Activated T-helper 1 cell treated with Interleukin-2 at 50 U/mL for 16 hours (primary cell): Measurements from ENCODE around the gene EIF1AX.
"Not testable (repeated sequence)": the region's sequence is repeated elsewhere in the genome, so short reads cannot be mapped to it uniquely, and the experiment has no call there.

Experiments used
- DNase-seq: peaks from one replicate; pipeline ENCODE4 v3.0.0-alpha.2; 2020; ENCODE audit warnings: low read depth

The EIF1AX gene

DNA sequence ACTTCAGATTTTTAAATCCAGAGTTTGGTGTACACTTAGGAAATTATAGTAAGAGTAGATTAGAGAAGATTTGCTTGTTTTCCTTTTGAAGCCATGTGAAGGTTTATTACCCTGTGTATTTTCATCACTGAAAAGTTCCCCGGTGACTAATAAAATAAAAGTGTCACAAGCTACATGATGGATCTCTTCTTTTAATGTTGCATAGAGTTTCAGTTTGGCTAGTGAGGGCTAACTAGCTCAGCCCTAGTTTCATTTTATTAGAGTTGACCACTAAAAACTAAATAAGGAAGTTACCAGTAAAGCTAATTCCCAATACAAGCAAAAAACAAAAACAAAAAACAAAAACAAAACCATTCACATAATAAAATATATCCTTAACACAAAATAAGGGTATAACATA is 14.8 kb downstream of the EIF1AX start:
- not testable (repeated sequence) for DNase-seq

DNA sequence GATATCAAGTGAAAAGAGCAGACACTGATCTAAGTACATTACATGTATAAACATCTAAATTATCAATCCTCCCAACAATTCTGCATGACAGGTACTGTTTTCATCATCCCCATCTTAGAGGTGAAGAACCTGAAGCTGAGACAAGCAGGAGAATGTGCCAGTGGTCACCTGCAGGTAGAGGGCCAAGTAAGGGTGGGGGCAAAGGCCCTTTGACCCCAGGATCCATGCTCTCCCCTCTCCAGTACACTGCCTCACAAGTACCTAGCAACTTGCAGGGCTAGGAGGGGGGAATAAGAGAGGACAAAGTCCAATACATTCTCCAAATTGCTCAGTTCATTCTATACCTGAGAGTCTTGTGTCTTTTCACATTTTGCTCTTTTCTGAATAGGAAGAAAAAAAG is 16.7 kb downstream of the EIF1AX start:
- DNase-seq, result no peak

DNA sequence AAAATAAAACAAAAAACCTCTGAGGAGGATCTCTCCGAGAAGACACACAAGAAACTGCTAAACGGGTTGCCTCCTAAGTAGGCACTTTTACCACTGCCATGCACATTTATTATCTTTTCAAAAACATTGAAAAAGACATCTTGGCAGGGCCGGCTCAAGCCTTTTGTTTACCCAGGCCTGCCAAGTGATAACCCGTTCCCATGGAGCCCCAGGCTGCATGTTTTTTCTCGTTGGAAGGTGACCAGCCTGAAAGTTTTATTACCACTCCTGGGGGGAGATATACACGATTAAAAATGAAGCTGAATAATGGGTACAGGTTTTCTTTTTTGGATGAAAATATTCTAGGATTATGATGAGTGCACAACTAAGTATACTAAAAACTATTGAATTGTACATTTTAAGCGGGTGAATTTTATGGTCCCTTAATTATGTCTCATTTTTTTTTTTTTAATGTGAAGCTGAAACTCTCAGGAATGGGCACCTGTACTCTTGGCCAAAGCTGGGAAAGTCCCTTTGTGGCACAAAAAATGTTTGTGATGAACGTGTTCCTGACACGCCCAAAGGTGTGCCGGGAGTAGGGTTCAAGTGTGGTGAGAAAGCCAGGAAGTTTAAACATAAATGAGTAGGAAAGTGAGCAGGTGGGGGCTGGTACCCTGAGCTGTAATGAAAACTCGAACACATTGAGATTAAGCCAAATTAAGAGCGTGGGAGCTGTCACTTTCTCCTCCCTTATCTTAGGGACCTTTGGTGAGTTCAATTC is 23.4 kb downstream of the EIF1AX start:
- no peak for DNase-seq

GRCh38 chrX:20116577-20117240 is 24.9 kb downstream of the EIF1AX start, which contains the start of gene MAP7D2:
MAP7D2 (minus strand) TSS chrX:20116907; CDS start chrX:20116879, 28 bp downstream.
- no peak for DNase-seq

DNA sequence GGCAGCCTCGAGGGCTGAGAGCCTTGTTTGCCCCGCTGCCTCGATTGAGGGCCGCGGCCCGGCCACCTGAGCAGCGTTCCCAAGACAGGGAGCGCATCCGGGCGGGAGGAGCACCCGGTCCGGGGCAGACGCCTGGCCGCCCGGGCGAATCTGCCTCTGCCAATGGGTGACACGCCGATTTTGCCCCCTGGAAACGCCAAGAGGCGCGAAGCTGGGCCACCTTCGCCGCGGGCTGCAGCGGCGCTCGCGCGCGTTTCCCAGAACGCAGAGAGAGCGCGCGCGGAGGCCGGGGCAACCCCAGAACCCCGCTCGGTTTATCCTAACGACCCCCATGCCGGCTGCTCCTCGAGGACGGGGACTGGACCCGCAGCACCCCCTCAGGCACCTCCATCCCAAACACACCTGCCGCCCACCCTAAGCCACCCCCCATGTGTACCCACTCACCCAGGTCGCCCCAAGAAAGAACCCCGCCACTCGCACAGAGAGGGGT is 25.5 kb downstream of the EIF1AX start:
- no peak for DNase-seq

- no peak for DNase-seq
Measured at GRCh38 chrX:20112022-20112774, 29.4 kb downstream of the EIF1AX start.

- DNase-seq, result no peak
Measured at GRCh38 chrX:20111271-20111670, 30.4 kb downstream of the EIF1AX start.

DNA sequence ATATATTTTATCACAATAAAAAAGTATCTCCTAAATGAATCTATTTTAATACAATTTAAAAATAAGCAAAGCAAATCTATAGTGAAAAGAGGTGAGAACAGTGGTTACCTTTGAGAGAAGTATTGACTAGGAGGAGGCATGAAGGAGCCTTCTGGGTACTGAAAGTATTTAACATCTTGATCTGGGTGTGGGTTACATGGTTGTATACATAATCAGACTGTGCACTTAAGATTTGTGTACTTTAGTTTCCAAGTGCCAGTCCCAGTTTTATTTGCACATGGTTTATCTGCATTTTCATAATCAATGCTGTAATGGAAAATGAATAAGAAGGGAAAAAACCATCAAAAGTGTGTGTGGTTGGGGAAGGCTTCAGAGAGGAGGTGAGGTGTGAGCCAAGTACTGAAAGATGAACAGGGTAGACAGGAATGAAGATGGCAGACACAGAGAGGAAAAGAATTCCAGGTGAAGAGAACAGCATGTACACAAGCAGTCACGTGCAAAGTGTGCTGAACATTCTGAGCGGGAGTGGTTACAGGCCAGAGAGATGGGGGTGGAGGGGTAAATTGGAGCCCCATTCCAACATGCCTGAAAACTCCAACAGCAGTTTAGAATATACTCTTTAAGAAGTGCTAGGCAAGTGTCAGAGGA is 39.6 kb downstream of the EIF1AX start:
- no peak for DNase-seq

GRCh38 chrX:20091499-20091898 is 50.1 kb downstream of the EIF1AX start:
- DNase-seq, result no peak

GRCh38 chrX:20089845-20090244 is 51.8 kb downstream of the EIF1AX start:
- no peak for DNase-seq

DNA sequence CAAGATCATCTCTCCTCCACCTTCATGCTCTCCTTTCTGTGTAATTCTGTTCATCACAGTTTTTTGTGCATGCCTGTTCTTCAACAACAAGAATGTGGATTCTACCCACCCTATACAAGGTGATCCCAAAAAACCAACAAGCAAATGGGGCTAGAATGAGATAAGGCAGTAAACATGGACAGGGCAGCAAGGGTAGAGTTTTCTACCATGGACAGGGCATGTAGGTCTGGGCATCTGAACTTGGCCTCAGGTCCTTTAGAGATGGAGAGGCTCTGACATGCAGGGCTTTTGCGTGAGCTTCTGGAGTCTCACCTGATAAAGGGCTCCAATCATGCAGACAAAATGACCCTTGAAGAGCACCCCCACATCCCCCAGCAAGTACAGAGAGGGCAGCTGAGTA is 61.4 kb downstream of the EIF1AX start:
- DNase-seq, result no peak
